PFSK-1 (cell line): ENCODE results near the gene OSER1.

Experiments
- POLR2AphosphoS5 ChIP-seq: IDR thresholded peaks from 2 replicates; pipeline ENCODE4 v1.6.1; 2012; ENCODE audit warnings: low read depth, mild to moderate bottlenecking, control low read depth, low read length, moderate library complexity
- SIN3A ChIP-seq: IDR thresholded peaks from 2 replicates; pipeline ENCODE4 v1.6.1; 2012; ENCODE audit warnings: mild to moderate bottlenecking, low read length, moderate library complexity, borderline replicate concordance; ENCODE audit not compliant: insufficient read depth

GRCh38 chr20:44228465-44229258 lies 18.1 kb upstream of the OSER1 start:
- TF ChIP-seq POLR2AphosphoS5 (no peak), SIN3A (no peak)
